ENCODE data around the gene TGFBR3. TPM values are rescaled to one million over a fixed set of nuclear protein-coding genes. Genes with fewer than 3 reads are reported as not detected.

TGFBR3 gene
- total RNA-seq, 1 donor from 2014 or later = 0.60 TPM

GRCh38 chr1:91781371-91781825, 104.6 kb downstream of the TGFBR3 start:
- Mint-ChIP-seq H3K27ac (no peak overlapping the region), H3K4me3 (no peak overlapping the region), H3K9me3 (no peaks in the 10 kb centered on the region), H3K36me3 (ENCODE audit: low read depth) (no peaks in the 10 kb centered on the region), H3K4me1 (peaks cover 2% of the 10 kb centered on the region), H3K27me3 (no peaks in the 10 kb centered on the region)
- ATAC-seq (ENCODE audit: low read depth) = no peak
- ChIA-PET CTCF (no interaction called here), POLR2A (no interaction called here)
- intact Hi-C loops (cut with micrococcal nuclease) = no loop called here
- no peak for DNase-seq
- TF ChIP-seq CTCF (IDR thresholded peaks at IDR 0.05) = no peak

GRCh38 chr1:91779548-91780021, 106.4 kb downstream of the TGFBR3 start:
- POLR2A ChIA-PET = no interaction called here
- H3K27me3 Mint-ChIP-seq = no peaks in the 10 kb centered on the region
- ATAC-seq (ENCODE audit: low read depth) (no peak), DNase-seq (no peak)
- intact Hi-C loops (cut with micrococcal nuclease) = no loop called here
- peaks cover 2% of the 10 kb centered on the region for H3K4me1 Mint-ChIP-seq
- CTCF ChIA-PET = no interaction called here
- H3K36me3 Mint-ChIP-seq (ENCODE audit: low read depth) = no peaks in the 10 kb centered on the region
- H3K27ac Mint-ChIP-seq = no peak overlapping the region
- no peaks in the 10 kb centered on the region for H3K9me3 Mint-ChIP-seq
- no peak for TF ChIP-seq CTCF (IDR thresholded peaks at IDR 0.05)
- no peak overlapping the region for H3K4me3 Mint-ChIP-seq

GRCh38 chr1:91778964-91779363, 107.0 kb downstream of the TGFBR3 start:
- H3K27ac Mint-ChIP-seq = no peak overlapping the region
- ATAC-seq (ENCODE audit: low read depth) = no peak
- no peaks in the 10 kb centered on the region for H3K4me1 Mint-ChIP-seq
- TF ChIP-seq CTCF (IDR thresholded peaks at IDR 0.05) = no peak
- H3K4me3 Mint-ChIP-seq = no peak overlapping the region
- H3K36me3 Mint-ChIP-seq (ENCODE audit: low read depth) = no peaks in the 10 kb centered on the region
- ChIA-PET POLR2A (no interaction called here), CTCF (no interaction called here)
- no peak for DNase-seq
- intact Hi-C loops (cut with micrococcal nuclease) = no loop called here
- no peaks in the 10 kb centered on the region for H3K9me3 Mint-ChIP-seq
- no peaks in the 10 kb centered on the region for H3K27me3 Mint-ChIP-seq

DNA sequence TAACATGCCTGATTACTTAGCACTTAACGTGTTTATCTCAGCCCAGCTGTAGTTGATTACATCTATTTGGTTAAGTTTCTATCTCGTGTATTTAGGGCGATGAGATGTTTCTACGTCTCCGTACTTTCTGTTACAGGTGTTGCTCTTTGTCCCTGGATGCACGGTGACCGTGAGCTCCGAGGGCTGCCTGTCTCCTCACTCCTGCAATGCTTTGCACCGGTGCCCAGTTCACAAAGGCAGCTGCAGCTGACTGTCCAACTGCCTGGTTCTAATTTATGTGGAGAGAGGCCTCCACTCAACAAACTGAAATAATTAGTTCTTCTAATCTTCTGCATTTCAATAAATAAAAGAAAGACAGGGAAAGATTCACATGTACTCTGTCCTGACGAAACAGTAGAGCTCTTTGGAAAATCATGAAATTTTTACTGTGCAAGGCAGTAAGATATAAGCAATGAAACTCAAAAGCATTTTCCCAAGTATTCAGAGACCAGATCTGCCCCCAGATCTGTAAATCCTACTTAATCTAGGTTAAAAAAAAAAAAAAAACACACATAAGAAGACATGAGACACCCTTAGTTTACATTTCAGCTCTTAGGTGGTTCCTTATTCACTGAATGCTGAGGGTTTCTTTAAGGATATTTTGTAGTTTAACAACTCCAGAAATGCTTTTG, 108.2 kb downstream of the TGFBR3 start:
- POLR2A ChIA-PET = no interaction called here
- CTCF ChIA-PET = no interaction called here
- ATAC-seq (ENCODE audit: low read depth) (no peak), DNase-seq (no peak)
- intact Hi-C loops (cut with micrococcal nuclease) = no loop called here
- no peaks in the 10 kb centered on the region for H3K9me3 Mint-ChIP-seq
- TF ChIP-seq CTCF (IDR thresholded peaks at IDR 0.05) = no peak
- no peaks in the 10 kb centered on the region for H3K27me3 Mint-ChIP-seq
- H3K4me1 Mint-ChIP-seq = no peaks in the 10 kb centered on the region
- no peak overlapping the region for H3K4me3 Mint-ChIP-seq
- H3K36me3 Mint-ChIP-seq (ENCODE audit: low read depth) = no peaks in the 10 kb centered on the region
- no peak overlapping the region for H3K27ac Mint-ChIP-seq

DNA sequence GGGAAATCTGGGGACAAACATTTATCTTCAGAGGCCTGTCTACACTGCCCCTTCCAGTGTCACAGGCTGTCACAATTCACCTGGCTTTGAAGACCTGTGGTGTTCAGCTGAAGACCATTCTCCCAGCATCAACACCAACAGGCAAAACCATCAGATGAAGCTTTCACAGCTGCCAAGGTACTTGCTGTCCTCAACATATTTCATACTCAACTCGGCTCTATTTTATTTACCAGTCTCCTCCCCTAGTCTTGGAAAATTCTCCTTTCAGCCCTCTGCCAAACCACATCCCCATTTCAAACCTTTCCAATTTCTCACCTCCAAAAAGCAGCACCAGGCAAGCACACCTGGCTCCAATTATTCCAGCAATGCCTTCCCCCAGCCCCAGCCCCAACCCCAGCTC, 108.8 kb downstream of the TGFBR3 start:
- intact Hi-C loops (cut with micrococcal nuclease) = no loop called here

More for the DNA sequence above, 108.8 kb downstream of the TGFBR3 start:
- no peaks in the 10 kb centered on the region for H3K4me1 Mint-ChIP-seq
- no peak overlapping the region for H3K4me3 Mint-ChIP-seq
- CTCF ChIA-PET = no interaction called here
- H3K27me3 Mint-ChIP-seq = no peaks in the 10 kb centered on the region
- no peaks in the 10 kb centered on the region for H3K9me3 Mint-ChIP-seq
- DNase-seq (no peak), ATAC-seq (ENCODE audit: low read depth) (no peak)
- no peak overlapping the region for H3K27ac Mint-ChIP-seq
- no peaks in the 10 kb centered on the region for H3K36me3 Mint-ChIP-seq (ENCODE audit: low read depth)
- POLR2A ChIA-PET = no interaction called here
- no peak for TF ChIP-seq CTCF (IDR thresholded peaks at IDR 0.05)

All from activated B cell treated with CpG ODN at 0.5 μM for 24 hours (primary cell).